Neural progenitor cell (in vitro differentiated cells): ENCODE data around the gene MYO16. TPM values are rescaled to one million over a fixed set of nuclear protein-coding genes. Genes with fewer than 3 reads are reported as not detected.
A peak's percentile ranks its signal among the peaks of the same experiment; 100 is the strongest.

Experiments used
- DNase-seq: peaks from one replicate; pipeline ENCODE4 v3.0.0-alpha.2; 2016; ENCODE audit warnings: low spot score
- H2AFZ ChIP-seq: fragments of 200-600 bp; sonication (generic); replicated peaks from 2 replicates; pipeline ENCODE4 v1.6.1; 2016; ENCODE audit warnings: antibody characterized with exemption
- H3F3A ChIP-seq: fragments of 200-600 bp; sonication (generic); 2 replicates; pipeline ENCODE4 v1.6.1; 2016; ENCODE audit warnings: antibody characterized with exemption, low read depth
- H3K27ac ChIP-seq: fragments of 200-600 bp; sonication (generic); 2 replicates; pipeline ENCODE4 v1.5.1; 2016; ENCODE audit warnings: mild to moderate bottlenecking
- H3K27me3 ChIP-seq: fragments of 200-600 bp; sonication (generic); 2 replicates; pipeline ENCODE4 v1.6.1; 2016; ENCODE audit warnings: mild to moderate bottlenecking, moderate library complexity
- H3K36me3 ChIP-seq: fragments of 200-600 bp; sonication (generic); 2 replicates; pipeline ENCODE4 v1.5.1; 2016
- H3K4me1 ChIP-seq: fragments of 200-600 bp; sonication (generic); 2 replicates; pipeline ENCODE4 v1.6.1; 2016; ENCODE audit warnings: mixed run types
- H3K4me2 ChIP-seq: fragments of 200-600 bp; sonication (generic); 2 replicates; pipeline ENCODE4 v1.6.1; 2016
- H3K4me3 ChIP-seq: fragments of 200-600 bp; sonication (generic); 2 replicates; pipeline ENCODE4 v1.5.1; 2016
- H3K79me2 ChIP-seq: fragments of 200-600 bp; sonication (generic); 2 replicates; pipeline ENCODE4 v1.6.1; 2016; ENCODE audit warnings: low read depth
- H3K9ac ChIP-seq: fragments of 200-600 bp; sonication (generic); 2 replicates; pipeline ENCODE4 v1.6.1; 2016
- H3K9me3 ChIP-seq: fragments of 200-600 bp; sonication (generic); 2 replicates; pipeline ENCODE4 v1.5.1; 2016; ENCODE audit warnings: low read depth
- H4K20me1 ChIP-seq: fragments of 200-600 bp; sonication (generic); 2 replicates; pipeline ENCODE4 v1.6.1; 2016; ENCODE audit warnings: low read depth
- H3K27ac Mint-ChIP-seq: 3 replicates; pipeline ENCODE4 v1.8.0; 2021; ENCODE audit warnings: mixed read lengths
- H3K27me3 Mint-ChIP-seq: 2 replicates; pipeline ENCODE4 v1.8.0; 2022; ENCODE audit warnings: low read depth, mild to moderate bottlenecking, inconsistent platforms, moderate library complexity, mixed read lengths; ENCODE audit not compliant: insufficient read depth
- H3K36me3 Mint-ChIP-seq: 3 replicates; pipeline ENCODE4 v1.8.0; 2021; ENCODE audit warnings: mixed read lengths
- H3K4me1 Mint-ChIP-seq: 3 replicates; pipeline ENCODE4 v1.8.0; 2021; ENCODE audit warnings: mixed read lengths
- H3K4me3 Mint-ChIP-seq: 3 replicates; pipeline ENCODE4 v1.8.0; 2021; ENCODE audit warnings: mild to moderate bottlenecking, moderate library complexity, mixed read lengths
- H3K9me3 Mint-ChIP-seq: 3 replicates; pipeline ENCODE4 v1.8.0; 2020; ENCODE audit warnings: mixed read lengths
- CTCF ChIP-seq: fragments of 200-600 bp; sonication (generic); IDR thresholded peaks from 2 replicates; pipeline ENCODE4 v1.5.1; 2017; ENCODE audit warnings: antibody characterized with exemption, mild to moderate bottlenecking
- EZH2 ChIP-seq: fragments of 200-600 bp; sonication (generic); IDR thresholded peaks from 2 replicates; pipeline ENCODE4 v1.6.1; 2017; ENCODE audit warnings: antibody characterized with exemption, mild to moderate bottlenecking, moderate library complexity
- EZH2phosphoT487 ChIP-seq: fragments of 200-600 bp; sonication (generic); IDR thresholded peaks from 2 replicates; pipeline ENCODE4 v1.6.1; 2017; ENCODE audit warnings: antibody characterized with exemption
- total RNA-seq: library from RNA; depleted of rRNA; stranded (reverse); fragments of >200 nt; gene quantifications from 2 replicates; pipeline ENCODE4 v1.2.3, GENCODE V29; 2015; ENCODE audit warnings: low replicate concordance

The MYO16 gene
- total RNA-seq, 1 donor from 2014 or later: 0.41 TPM

DNA sequence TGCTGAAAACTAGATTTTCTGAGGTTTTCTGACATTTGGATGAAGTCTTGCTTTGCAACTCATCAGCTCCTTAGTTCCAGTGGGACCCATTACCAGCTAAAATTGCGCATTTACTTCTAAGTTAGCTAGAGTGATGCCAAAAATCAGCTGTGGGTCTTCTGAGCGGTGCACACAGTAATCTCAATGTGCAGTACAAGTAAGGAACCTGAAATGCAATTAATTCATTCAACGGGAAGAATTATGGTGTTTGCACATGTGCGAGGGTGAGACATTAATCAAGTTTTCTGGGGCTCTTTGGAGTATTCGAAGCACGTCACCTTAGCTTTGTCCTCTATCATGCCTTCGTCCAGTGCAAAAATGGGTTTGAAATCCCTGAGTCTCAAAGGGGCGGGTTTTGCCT is 146.2 kb downstream of the MYO16 start:
- no peak overlapping the region for H3K4me3 Mint-ChIP-seq
- Histone ChIP-seq H3K9ac (no peak overlapping the region), H3K4me1 (no peaks in the 10 kb centered on the region), H2AFZ (no peak overlapping the region), H3K36me3 (no peaks in the 10 kb centered on the region), H3K27me3 (no peaks in the 10 kb centered on the region), H3K79me2 (no peaks in the 10 kb centered on the region), H3K27ac (no peak overlapping the region), H3F3A (no peaks in the 10 kb centered on the region), H4K20me1 (no peaks in the 10 kb centered on the region), H3K9me3 (no peaks in the 10 kb centered on the region), H3K4me3 (no peak overlapping the region), H3K4me2 (no peak overlapping the region)
- H3K36me3 Mint-ChIP-seq: no peaks in the 10 kb centered on the region
- TF ChIP-seq CTCF (no peak), EZH2phosphoT487 (no peak), EZH2 (no peak)
- H3K27me3 Mint-ChIP-seq: no peaks in the 10 kb centered on the region
- H3K9me3 Mint-ChIP-seq: peaks cover 2% of the 10 kb centered on the region
- peaks cover 7% of the 10 kb centered on the region for H3K4me1 Mint-ChIP-seq
- DNase-seq: no peak
- H3K27ac Mint-ChIP-seq: no peak overlapping the region

DNA sequence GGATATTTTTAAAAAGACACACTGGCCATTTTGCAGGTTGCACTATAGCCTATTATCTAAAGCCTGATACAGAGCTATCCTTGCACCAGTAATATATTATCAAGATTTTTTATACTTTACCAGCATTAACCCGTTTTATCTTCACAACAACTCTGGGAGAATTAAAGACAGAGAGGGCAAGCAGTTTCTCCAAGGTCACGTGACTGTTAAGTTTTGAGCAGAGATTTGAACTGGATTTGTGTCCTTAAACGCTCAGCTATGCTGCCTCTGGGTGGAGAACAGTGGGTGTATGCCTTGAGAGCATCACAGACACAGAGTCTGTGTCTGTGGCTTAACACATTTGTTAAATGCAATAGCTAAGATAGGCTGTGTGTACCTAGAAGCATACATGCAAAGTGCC is 147.2 kb downstream of the MYO16 start:
- Histone ChIP-seq H3K27me3 (no peaks in the 10 kb centered on the region), H3K36me3 (no peaks in the 10 kb centered on the region), H2AFZ (no peak overlapping the region), H3K4me1 (no peaks in the 10 kb centered on the region), H3K9me3 (no peaks in the 10 kb centered on the region), H3K27ac (no peak overlapping the region), H3K4me3 (no peak overlapping the region), H4K20me1 (no peaks in the 10 kb centered on the region), H3K4me2 (no peak overlapping the region), H3F3A (no peaks in the 10 kb centered on the region), H3K79me2 (no peaks in the 10 kb centered on the region), H3K9ac (no peak overlapping the region)
- peaks cover 8% of the 10 kb centered on the region for H3K9me3 Mint-ChIP-seq
- DNase-seq: no peak
- no peaks in the 10 kb centered on the region for H3K27me3 Mint-ChIP-seq
- H3K4me1 Mint-ChIP-seq: peaks cover 7% of the 10 kb centered on the region
- H3K36me3 Mint-ChIP-seq: peaks cover 2% of the 10 kb centered on the region
- no peak overlapping the region for H3K4me3 Mint-ChIP-seq
- H3K27ac Mint-ChIP-seq: no peak overlapping the region
- no peak for TF ChIP-seq CTCF

DNA sequence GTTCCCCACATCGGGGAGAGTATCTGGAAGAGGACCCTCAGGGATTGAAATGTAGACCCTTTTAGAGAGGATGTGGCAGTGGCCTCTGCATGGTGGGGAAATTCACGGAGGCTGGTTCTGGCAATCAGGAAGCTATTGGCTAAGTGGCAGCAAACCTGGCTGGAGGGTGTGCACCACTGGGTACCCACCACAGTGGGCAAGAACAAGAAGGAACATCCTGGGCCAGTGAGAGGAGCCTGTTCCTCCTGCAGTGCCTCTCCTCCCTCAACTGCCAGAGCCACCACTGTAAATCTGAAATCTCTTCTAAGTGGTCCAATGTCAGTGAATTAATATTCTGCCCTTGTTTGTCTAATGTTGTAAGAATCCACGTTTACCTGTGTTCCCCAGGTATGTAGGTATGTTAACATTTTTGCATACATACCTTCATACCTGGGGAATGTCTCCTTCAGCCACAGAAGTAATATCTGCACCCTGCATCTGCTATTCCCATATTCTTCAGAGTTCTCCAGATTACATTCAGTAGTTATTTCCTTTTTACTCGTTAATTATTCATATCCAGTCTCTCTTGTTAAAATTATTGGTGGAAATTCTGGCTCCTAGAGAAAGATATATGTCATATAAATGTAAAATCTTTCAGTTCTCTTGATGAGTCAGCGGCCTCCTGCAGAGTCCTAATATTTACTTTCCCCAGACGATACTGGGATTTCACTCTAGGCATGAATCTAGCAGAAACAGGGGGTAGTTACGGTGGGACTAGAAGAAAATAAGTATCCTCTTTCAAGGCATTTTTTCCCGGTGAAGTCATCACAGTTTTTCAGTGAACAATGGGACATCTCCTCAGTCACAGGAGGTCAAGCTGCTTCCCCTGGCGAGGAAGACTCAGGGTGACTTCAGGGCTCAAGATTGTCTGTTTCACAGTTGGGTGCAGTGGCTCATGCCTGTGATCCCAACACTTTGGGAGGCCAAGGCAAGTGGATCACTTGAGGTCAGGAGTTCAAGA is 148.3 kb downstream of the MYO16 start:
- Histone ChIP-seq H3K79me2 (no peaks in the 10 kb centered on the region), H3K9ac (no peak overlapping the region), H3K9me3 (no peaks in the 10 kb centered on the region), H3F3A (no peaks in the 10 kb centered on the region), H3K4me2 (no peak overlapping the region), H4K20me1 (no peaks in the 10 kb centered on the region), H2AFZ (no peak overlapping the region), H3K4me1 (no peaks in the 10 kb centered on the region), H3K36me3 (no peaks in the 10 kb centered on the region), H3K27ac (no peak overlapping the region), H3K27me3 (no peaks in the 10 kb centered on the region), H3K4me3 (no peak overlapping the region)
- H3K9me3 Mint-ChIP-seq: peaks cover 15% of the 10 kb centered on the region
- H3K36me3 Mint-ChIP-seq: peaks cover 6% of the 10 kb centered on the region
- peaks cover 7% of the 10 kb centered on the region for H3K4me1 Mint-ChIP-seq
- no peaks in the 10 kb centered on the region for H3K27me3 Mint-ChIP-seq
- TF ChIP-seq CTCF: no peak
- no peak for TF ChIP-seq EZH2
- peak; percentile 13 for DNase-seq
- H3K27ac Mint-ChIP-seq: no peak overlapping the region
- no peak overlapping the region for H3K4me3 Mint-ChIP-seq
